Tibial artery (tissue), 4 donors: ENCODE measurements around the gene FNDC10.

Source experiments
- DNase-seq, 2 donors: peaks; one replicate each; pipeline ENCODE4 v3.0.0-alpha.2; 2019
- H3K27ac ChIP-seq, 2 donors: fragments of 200-600 bp; sonication (generic) in 1 of 2; 1 replicate in 1 of 2; 2 replicates in 1 of 2; pipeline ENCODE4 v1.5.1; 2018 to 2019; ENCODE audit warnings: mild to moderate bottlenecking in 1 of 2
- H3K27me3 ChIP-seq, 2 donors: fragments of 200-600 bp; sonication (generic) in 1 of 2; one replicate each; pipeline versions ENCODE4 v1.5.1 to v1.6.0; 2016 to 2019
- H3K36me3 ChIP-seq, 3 donors: fragments of 200-600 bp; sonication (generic) in 2 of 3; one replicate each; pipeline ENCODE4 v1.5.1; 2016 to 2019; ENCODE audit warnings: mild to moderate bottlenecking in 2 of 3
- H3K4me1 ChIP-seq, 4 donors: fragments of 200-600 bp; sonication (generic) in 2 of 4; 1 replicate in 3 of 4; 2 replicates in 1 of 4; pipeline ENCODE4 v1.5.1; 2016 to 2019
- H3K4me3 ChIP-seq, 2 donors: fragments of 200-600 bp; sonication (generic) in 1 of 2; 1 replicate in 1 of 2; 2 replicates in 1 of 2; pipeline ENCODE4 v1.5.1; 2018 to 2019; ENCODE audit warnings: mild to moderate bottlenecking in 2 of 2
- H3K9me3 ChIP-seq, 3 donors: fragments of 200-600 bp; sonication (generic) in 1 of 3; one replicate each; pipeline ENCODE4 v1.5.1; 2016 to 2019
- CTCF ChIP-seq, 2 experiments: fragments of 200-600 bp in 1 of 2; fragments of 450-650 bp in 1 of 2; IDR thresholded peaks; one replicate each; pipeline ENCODE4 v1.5.1; 2017 to 2019; ENCODE audit warnings: antibody characterized with exemption in 2 of 2, mild to moderate bottlenecking in 1 of 2, moderate library complexity in 1 of 2
- intact Hi-C: fragments of 100-400 bp; cut with DNase I; formaldehyde crosslinking; loops from one replicate; pipeline ENCODE4 v1.15.0; 2023; ENCODE audit warnings: low total_unique reads

The FNDC10 gene

GRCh38 chr1:1550087-1550486 lies 49.8 kb downstream of the FNDC10 start:
- H3K36me3 ChIP-seq = peaks cover 0 to 15% (median 0%) of the 10 kb centered on the region in 3 donors

GRCh38 chr1:1548591-1548990 lies 51.3 kb downstream of the FNDC10 start:
- H3K27ac ChIP-seq = no peak overlapping the region
- TF ChIP-seq CTCF (IDR thresholded peaks at IDR 0.05) = no peak
- H3K4me3 ChIP-seq = no peak overlapping the region
- no peak for DNase-seq
- no peaks in the 10 kb centered on the region for H3K27me3 ChIP-seq
- no peaks in the 10 kb centered on the region for H3K9me3 ChIP-seq
- peaks cover 0 to 9% (median 2%) of the 10 kb centered on the region in 3 donors for H3K36me3 ChIP-seq
- intact Hi-C loops = no loop called here
- peaks cover 0 to 16% (median 9%) of the 10 kb centered on the region in 4 donors for H3K4me1 ChIP-seq

More at GRCh38 chr1:1550087-1550486, 49.8 kb downstream of the FNDC10 start:
- Histone ChIP-seq H3K27ac (peak overlapping the region in 1 of 2 donors; percentile 10), H3K27me3 (no peaks in the 10 kb centered on the region), H3K4me1 (peaks cover 0 to 22% (median 12%) of the 10 kb centered on the region in 4 donors), H3K9me3 (no peaks in the 10 kb centered on the region), H3K4me3 (no peak overlapping the region)
- no peak for DNase-seq
- intact Hi-C loops = no loop called here
- TF ChIP-seq CTCF (IDR thresholded peaks at IDR 0.05) = no peak
